Measurements from ENCODE around the gene RTN1.

The RTN1 gene

GRCh38 chr14:59564366-59564765, 306.2 kb downstream of the RTN1 start:
- Histone ChIP-seq H3K27me3 (ENCODE audit: insufficient read depth, low read depth, severe bottlenecking) (no peaks in the 10 kb centered on the region), H3K4me3 (ENCODE audit: low read depth, low read length) (no peak overlapping the region), H3K9me3 (ENCODE audit: severe bottlenecking) (no peaks in the 10 kb centered on the region), H3K27ac (no peak overlapping the region), H3K36me3 (no peaks in the 10 kb centered on the region)
- TF ChIP-seq CTCF (IDR thresholded peaks at IDR 0.05; ENCODE audit: low read depth, low read length), result no peak
- DNase-seq, result no peak

GRCh38 chr14:59547310-59547709, 323.3 kb downstream of the RTN1 start:
- TF ChIP-seq CTCF (IDR thresholded peaks at IDR 0.05; ENCODE audit: low read depth, low read length), result no peak
- Histone ChIP-seq H3K4me3 (ENCODE audit: low read depth, low read length) (no peak overlapping the region), H3K27me3 (ENCODE audit: insufficient read depth, low read depth, severe bottlenecking) (no peaks in the 10 kb centered on the region), H3K36me3 (no peaks in the 10 kb centered on the region), H3K9me3 (ENCODE audit: severe bottlenecking) (no peaks in the 10 kb centered on the region), H3K27ac (no peak overlapping the region)
- no peak for DNase-seq
